K562 (cell line): ENCODE results near the gene NXF1. TPM values are rescaled to one million over a fixed set of nuclear protein-coding genes. Genes with fewer than 3 reads are reported as not detected.
A peak's percentile ranks its signal among the peaks of the same experiment; 100 is the strongest.

ENCODE experiments used
- CBFB ChIP-seq: sonication (generic); formaldehyde crosslinking; IDR thresholded peaks from 2 replicates; pipeline ENCODE4 v1.4.0; 2020; ENCODE audit warnings: mild to moderate bottlenecking, missing genetic modification reagents
- FOXA3 ChIP-seq, 2 experiments: fragments of 450-650 bp in 1 of 2; sonication (generic) in 1 of 2; formaldehyde crosslinking; IDR thresholded peaks in 1 of 2; conservative IDR thresholded peaks in 1 of 2; 2 replicates each; pipeline versions ENCODE4 v1.4.0 to v1.8.0; 2020 to 2022; ENCODE audit warnings: mild to moderate bottlenecking in 2 of 2, missing genetic modification reagents in 1 of 2
- GATA2 ChIP-seq: sonication (generic); formaldehyde crosslinking; IDR thresholded peaks from 2 replicates; pipeline ENCODE4 v1.4.0; 2020; ENCODE audit warnings: mild to moderate bottlenecking, missing genetic modification reagents
- MYBL2 ChIP-seq, 2 experiments: fragments of 450-650 bp in 1 of 2; sonication (generic) in 1 of 2; formaldehyde crosslinking in 1 of 2; IDR thresholded peaks; 2 replicates each; pipeline versions ENCODE4 v1.6.1 to v1.8.1; 2017 to 2022; ENCODE audit warnings: borderline replicate concordance in 1 of 2, inconsistent platforms in 1 of 2, low read depth in 1 of 2, mild to moderate bottlenecking in 1 of 2, missing genetic modification reagents in 1 of 2, moderate library complexity in 1 of 2
- NONO ChIP-seq, 2 experiments: fragments of 200-400 bp in 1 of 2; fragments of 450-650 bp in 1 of 2; formaldehyde crosslinking in 1 of 2; IDR thresholded peaks; 2 replicates each; pipeline ENCODE4 v1.6.1; 2017; ENCODE audit warnings: low read depth in 2 of 2, mild to moderate bottlenecking in 2 of 2, moderate library complexity in 2 of 2, low read length in 1 of 2
- POLR3A ChIP-seq: IDR thresholded peaks from 2 replicates; pipeline ENCODE4 v1.6.1; 2011; ENCODE audit warnings: borderline replicate concordance, mild to moderate bottlenecking, moderate library complexity; ENCODE audit not compliant: insufficient read length, insufficient read depth; ENCODE audit errors: extremely low read depth
- TBL1XR1 ChIP-seq, 2 experiments: IDR thresholded peaks; 2 replicates each; pipeline ENCODE4 v1.6.1; 2012; ENCODE audit warnings: improper control_type of control experiment in 2 of 2, low read length in 2 of 2, mild to moderate bottlenecking in 1 of 2
- ZNF124 ChIP-seq: sonication (generic); formaldehyde crosslinking; IDR thresholded peaks from 2 replicates; pipeline ENCODE4 v1.8.1; 2022; ENCODE audit warnings: missing genetic modification reagents
- polyA plus RNA-seq, 8 experiments: library from polyadenylated mRNA; depleted of rRNA in 4 of 8; stranded (reverse) in 5 of 8; unstranded in 3 of 8; fragments of >200 nt; fragmentation: Nextera tagmentation in 2 of 8; fragmentation: Illumina TruSeq in 1 of 8; extraction: Ambion mirVana in 2 of 8; extraction: Trizol in 1 of 8; gene quantifications; 2 replicates each; pipeline versions ENCODE4 v1.2.1 to v1.2.3, GENCODE V29; 2011 to 2014; ENCODE audit warnings: inconsistent platforms in 1 of 8, missing spikeins in 1 of 8
- total RNA-seq, 7 experiments: library from RNA; depleted of rRNA in 6 of 7; stranded (reverse); fragments of >200 nt in 6 of 7; fragmentation: Illumina TruSeq in 2 of 7; extraction: Trizol in 2 of 7; gene quantifications; 2 replicates each; pipeline versions ENCODE4 v1.2.1 to v1.2.3, GENCODE V29; 2011 to 2021; ENCODE audit warnings: low replicate concordance in 1 of 7
- TF ChIP-seq, protein P1 (sequence below): fragments of 450-650 bp; IDR thresholded peaks from 2 replicates; pipeline ENCODE4 v1.6.1; 2017; ENCODE audit warnings: mild to moderate bottlenecking, moderate library complexity
- TF ChIP-seq, protein P2 (sequence below), 2 experiments: fragments of 450-650 bp in 1 of 2; sonication (generic) in 1 of 2; formaldehyde crosslinking in 1 of 2; IDR thresholded peaks in 1 of 2; conservative IDR thresholded peaks in 1 of 2; 2 replicates each; pipeline versions ENCODE4 v1.6.1 to v1.8.1; 2016 to 2023; ENCODE audit warnings: mild to moderate bottlenecking in 2 of 2, moderate library complexity in 2 of 2, inconsistent platforms in 1 of 2, missing genetic modification reagents in 1 of 2
- TF ChIP-seq, protein P3 (sequence below): fragments of 250-450 bp; sonication (Bioruptor Pico); IDR thresholded peaks from 2 replicates; pipeline ENCODE4 v1.5.0; 2020; ENCODE audit warnings: mild to moderate bottlenecking, borderline replicate concordance
- TF ChIP-seq, protein P4 (sequence below), 2 experiments: fragments of 450-650 bp; IDR thresholded peaks; 2 replicates each; pipeline ENCODE4 v1.6.1; 2016

NXF1 gene
- total and polyA plus RNA-seq, 9 of the 15 experiments (the other 6 are each of a cell fraction or from before 2014, with no cell fraction given), result 18.1 to 98.3 (median 35.8) TPM

DNA sequence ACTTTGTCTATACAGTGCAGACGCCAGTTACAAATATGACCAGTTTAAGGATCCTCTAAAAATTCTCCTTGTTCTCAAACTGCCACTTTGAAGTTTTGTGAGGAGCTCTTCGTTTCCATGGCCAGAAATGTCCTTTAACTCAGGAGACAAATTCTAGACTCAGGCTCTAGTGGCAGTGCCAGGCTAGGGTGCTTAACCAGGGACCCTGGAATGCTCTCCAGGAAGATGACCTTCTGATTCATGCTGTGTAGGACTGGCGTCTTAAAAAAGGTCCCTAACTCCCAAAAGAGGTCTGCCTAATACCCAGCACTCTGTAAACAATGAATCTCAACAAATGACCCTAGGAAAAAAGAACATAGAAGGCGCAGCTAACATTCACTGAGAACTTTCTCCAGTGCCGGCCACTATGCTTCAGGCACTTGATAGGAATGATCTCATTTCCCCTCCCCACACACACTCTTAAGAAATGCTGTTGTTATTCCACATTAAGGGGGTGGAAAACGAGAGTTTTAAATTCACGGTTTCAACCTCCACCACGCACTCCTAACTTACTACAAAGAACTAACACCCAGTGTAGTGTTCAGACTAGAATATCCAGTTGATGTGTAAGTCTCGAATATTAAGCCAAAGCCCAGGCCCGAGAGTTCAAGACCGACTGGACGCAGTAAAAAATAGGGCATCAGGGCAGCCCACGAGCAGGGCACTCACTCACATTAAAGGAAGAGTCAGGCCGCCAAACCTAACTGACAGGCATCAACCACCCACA lies 747 bp downstream of the NXF1 start (continued):
- TF ChIP-seq FOXA3 (CRISPR knock-in tag; conservative IDR thresholded peaks at IDR 0.05 in 1 of 2, IDR thresholded peaks at IDR 0.05 in 1 of 2) (0 out of 4 replicates have a peak, but pooled peaks of 1 of the 2 experiments have one; percentile 35), NONO (IDR thresholded peaks at IDR 0.05; ENCODE audit: low read depth in 2 of 2, low read length in 1 of 2) (0 out of 4 replicates have a peak, but pooled peaks of 1 of the 2 experiments have one; percentile 28), CBFB (no peak), GATA2 (no peak), TBL1XR1 (IDR thresholded peaks at IDR 0.05; ENCODE audit: low read length in 2 of 2) (0 out of 4 replicates have a peak, but pooled peaks of 1 of the 2 experiments have one; percentile 51), ZNF124 (CRISPR knock-in tag) (no peak), POLR3A (no peak), MYBL2 (IDR thresholded peaks at IDR 0.05; ENCODE audit: low read depth) (no peak), MYBL2 (CRISPR knock-in tag; IDR thresholded peaks at IDR 0.05; ENCODE audit: borderline replicate concordance) (no peak)
- TF ChIP-seq, protein P1, sequence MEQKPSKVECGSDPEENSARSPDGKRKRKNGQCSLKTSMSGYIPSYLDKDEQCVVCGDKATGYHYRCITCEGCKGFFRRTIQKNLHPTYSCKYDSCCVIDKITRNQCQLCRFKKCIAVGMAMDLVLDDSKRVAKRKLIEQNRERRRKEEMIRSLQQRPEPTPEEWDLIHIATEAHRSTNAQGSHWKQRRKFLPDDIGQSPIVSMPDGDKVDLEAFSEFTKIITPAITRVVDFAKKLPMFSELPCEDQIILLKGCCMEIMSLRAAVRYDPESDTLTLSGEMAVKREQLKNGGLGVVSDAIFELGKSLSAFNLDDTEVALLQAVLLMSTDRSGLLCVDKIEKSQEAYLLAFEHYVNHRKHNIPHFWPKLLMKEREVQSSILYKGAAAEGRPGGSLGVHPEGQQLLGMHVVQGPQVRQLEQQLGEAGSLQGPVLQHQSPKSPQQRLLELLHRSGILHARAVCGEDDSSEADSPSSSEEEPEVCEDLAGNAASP, result no peak
- TF ChIP-seq, protein P2, sequence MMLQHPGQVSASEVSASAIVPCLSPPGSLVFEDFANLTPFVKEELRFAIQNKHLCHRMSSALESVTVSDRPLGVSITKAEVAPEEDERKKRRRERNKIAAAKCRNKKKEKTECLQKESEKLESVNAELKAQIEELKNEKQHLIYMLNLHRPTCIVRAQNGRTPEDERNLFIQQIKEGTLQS (IDR thresholded peaks at IDR 0.05), result peak; percentile 24; the same call in 1 of the 2 replicates
- TF ChIP-seq, protein P2 (CRISPR knock-in tag; conservative IDR thresholded peaks at IDR 0.05), result no peak
- TF ChIP-seq, protein P3, sequence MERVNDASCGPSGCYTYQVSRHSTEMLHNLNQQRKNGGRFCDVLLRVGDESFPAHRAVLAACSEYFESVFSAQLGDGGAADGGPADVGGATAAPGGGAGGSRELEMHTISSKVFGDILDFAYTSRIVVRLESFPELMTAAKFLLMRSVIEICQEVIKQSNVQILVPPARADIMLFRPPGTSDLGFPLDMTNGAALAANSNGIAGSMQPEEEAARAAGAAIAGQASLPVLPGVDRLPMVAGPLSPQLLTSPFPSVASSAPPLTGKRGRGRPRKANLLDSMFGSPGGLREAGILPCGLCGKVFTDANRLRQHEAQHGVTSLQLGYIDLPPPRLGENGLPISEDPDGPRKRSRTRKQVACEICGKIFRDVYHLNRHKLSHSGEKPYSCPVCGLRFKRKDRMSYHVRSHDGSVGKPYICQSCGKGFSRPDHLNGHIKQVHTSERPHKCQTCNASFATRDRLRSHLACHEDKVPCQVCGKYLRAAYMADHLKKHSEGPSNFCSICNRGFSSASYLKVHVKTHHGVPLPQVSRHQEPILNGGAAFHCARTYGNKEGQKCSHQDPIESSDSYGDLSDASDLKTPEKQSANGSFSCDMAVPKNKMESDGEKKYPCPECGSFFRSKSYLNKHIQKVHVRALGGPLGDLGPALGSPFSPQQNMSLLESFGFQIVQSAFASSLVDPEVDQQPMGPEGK (CRISPR knock-in tag), result no peak
- TF ChIP-seq, protein P4, sequence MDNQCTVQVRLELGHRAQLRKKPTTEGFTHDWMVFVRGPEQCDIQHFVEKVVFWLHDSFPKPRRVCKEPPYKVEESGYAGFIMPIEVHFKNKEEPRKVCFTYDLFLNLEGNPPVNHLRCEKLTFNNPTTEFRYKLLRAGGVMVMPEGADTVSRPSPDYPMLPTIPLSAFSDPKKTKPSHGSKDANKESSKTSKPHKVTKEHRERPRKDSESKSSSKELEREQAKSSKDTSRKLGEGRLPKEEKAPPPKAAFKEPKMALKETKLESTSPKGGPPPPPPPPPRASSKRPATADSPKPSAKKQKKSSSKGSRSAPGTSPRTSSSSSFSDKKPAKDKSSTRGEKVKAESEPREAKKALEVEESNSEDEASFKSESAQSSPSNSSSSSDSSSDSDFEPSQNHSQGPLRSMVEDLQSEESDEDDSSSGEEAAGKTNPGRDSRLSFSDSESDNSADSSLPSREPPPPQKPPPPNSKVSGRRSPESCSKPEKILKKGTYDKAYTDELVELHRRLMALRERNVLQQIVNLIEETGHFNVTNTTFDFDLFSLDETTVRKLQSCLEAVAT (IDR thresholded peaks at IDR 0.05), result 0 out of 4 replicates have a peak, but pooled peaks of 1 of the 2 experiments have one; percentile 17
- TF ChIP-seq, all 486 proteins: peak for 10
